Measurements from ENCODE around the gene MFF. TPM values are rescaled to one million over a fixed set of nuclear protein-coding genes. Genes with fewer than 3 reads are reported as not detected.

The MFF gene
- total and polyA plus RNA-seq, 2 of the 8 experiments (the other 6 are each of a cell fraction or from before 2014, with no cell fraction given): 36.2 to 86.8 TPM

DNA sequence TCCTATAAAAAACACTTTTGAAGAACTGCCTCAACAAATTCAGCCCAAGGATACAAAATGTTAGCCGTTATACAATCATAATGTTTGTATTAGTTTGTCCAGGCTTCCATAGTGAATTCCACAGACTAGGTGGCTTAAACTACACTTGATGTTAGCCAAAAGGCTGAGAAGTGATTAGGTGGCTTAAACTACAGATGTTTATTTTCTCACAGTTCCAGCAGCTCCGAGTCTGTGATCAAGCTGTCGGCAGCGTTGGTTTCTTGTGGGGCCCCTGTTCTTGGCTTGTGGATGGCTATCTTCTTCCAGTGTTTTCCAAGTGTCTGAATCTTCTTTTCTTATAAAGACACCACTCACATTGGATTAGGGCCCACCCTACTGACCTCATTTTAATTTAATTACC, 31.5 kb upstream of the MFF start:
- POLR2A ChIA-PET (ENCODE audit: partially characterized antibody): no interaction called here
- Histone ChIP-seq H3K27ac (ENCODE audit: low read depth, low read length) (no peak overlapping the region), H3K9ac (replicated peaks in 1 of 4; ENCODE audit: extremely low read depth in 1 of 4, low read depth in 3 of 4, low read length in 3 of 4) (no peak overlapping the region), H2BK20ac (ENCODE audit: low read length) (no peak overlapping the region), H2BK120ac (replicated peaks; ENCODE audit: low read depth, low read length) (no peak overlapping the region), H3K4me2 (ENCODE audit: insufficient read depth in 1 of 2, low read depth in 2 of 2, low read length in 2 of 2) (no peak overlapping the region), H3K56ac (replicated peaks; ENCODE audit: insufficient read length, low read depth, low read length) (no peak overlapping the region), H4K5ac (ENCODE audit: insufficient read length, low read depth, low read length) (no peak overlapping the region), H4K91ac (replicated peaks; ENCODE audit: insufficient read length, low read length) (no peak overlapping the region), H2AK5ac (ENCODE audit: low read depth, low read length) (no peak overlapping the region), H3K23me2 (ENCODE audit: low read depth, low read length) (no peaks in the 10 kb centered on the region), H3K14ac (ENCODE audit: insufficient read length) (no peak overlapping the region), H3K79me1 (ENCODE audit: low read depth, low read length) (no peaks in the 10 kb centered on the region), H3K79me2 (ENCODE audit: control insufficient read depth in 1 of 2, insufficient read depth in 2 of 2, low read length in 2 of 2) (no peaks in the 10 kb centered on the region), H2BK5ac (ENCODE audit: low read depth, low read length) (no peak overlapping the region), H3K4ac (replicated peaks; ENCODE audit: insufficient read length, low read depth, low read length) (no peak overlapping the region), H4K20me1 (replicated peaks in 1 of 2; ENCODE audit: control insufficient read depth in 1 of 2, insufficient read depth in 2 of 2, low read length in 2 of 2) (no peaks in the 10 kb centered on the region), H2AFZ (ENCODE audit: low read length) (no peak overlapping the region), H3K9me3 (ENCODE audit: insufficient read depth in 2 of 2, low read depth in 1 of 2, low read length in 1 of 2) (no peaks in the 10 kb centered on the region), H3K23ac (ENCODE audit: insufficient read length) (no peak overlapping the region), H3K27me3 (replicated peaks in 1 of 4; ENCODE audit: control insufficient read depth in 3 of 4, extremely low read depth in 1 of 4, insufficient read depth in 3 of 4, low read length in 3 of 4) (peaks cover 0 to 2% (median 0%) of the 10 kb centered on the region in 4 experiments; a peak in 1 of 7 replicates), H2BK15ac (ENCODE audit: low read length) (no peak overlapping the region), H3K18ac (ENCODE audit: extremely low read depth, low read length) (no peak overlapping the region), H2BK12ac (ENCODE audit: low read depth, low read length) (no peak overlapping the region), H4K8ac (ENCODE audit: extremely low read depth, insufficient read depth, low read length) (no peak overlapping the region), H3K4me1 (replicated peaks in 1 of 4; ENCODE audit: control insufficient read depth in 3 of 4, insufficient read depth in 4 of 4, low read length in 3 of 4) (no peaks in the 10 kb centered on the region), H3K36me3 (ENCODE audit: control insufficient read depth in 2 of 4, insufficient read depth in 4 of 4, low read length in 3 of 4) (no peaks in the 10 kb centered on the region), H3K4me3 (ENCODE audit: extremely low read depth in 1 of 4, insufficient read depth in 2 of 4, low read depth in 3 of 4, low read length in 4 of 4) (no peak overlapping the region)
- FAIRE-seq: no peak
- DNase-seq (ENCODE audit: low read depth in 1 of 2, low spot score in 2 of 2): no peak
- CTCF ChIA-PET (ENCODE audit: partially characterized antibody): interaction anchor here (1.3 to 1.4 kb wide), 2 partner anchors 41 to 54 kb away, joined by 3 read pairs; no protein-coding TSS in a partner anchor
- 95% methylated on average over 4 of the region's 4 CpGs; no CpG with 5 or more reads in 1 of the 2 experiments for WGBS, 2 experiments (ENCODE audit: extremely low coverage in 1 of 2, insufficient coverage in 1 of 2, insufficient read length in 1 of 2, insufficient replicate concordance in 2 of 2, low coverage in 1 of 2, low lambda C conversion rate in 2 of 2, missing lambda C conversion rate in 1 of 2)
- TF ChIP-seq TCF12 (IDR thresholded peaks at IDR 0.05; ENCODE audit: low read depth, low read length): no peak
- no peak for TF ChIP-seq CREB1 (IDR thresholded peaks at IDR 0.05)
- no peak for TF ChIP-seq POLR2A (IDR thresholded peaks at IDR 0.05; ENCODE audit: control extremely low read depth in 1 of 2, low read depth in 2 of 2, low read length in 2 of 2)
- no peak for TF ChIP-seq CEBPB (IDR thresholded peaks at IDR 0.05; ENCODE audit: low read depth, low read length)
- no peak for TF ChIP-seq BRCA1 (IDR thresholded peaks at IDR 0.05; ENCODE audit: low read depth, low read length)
- no peak for TF ChIP-seq HDAC2 (IDR thresholded peaks at IDR 0.05; ENCODE audit: borderline replicate concordance in 1 of 2, low read depth in 2 of 2, low read length in 2 of 2)
- TF ChIP-seq GTF2F1 (IDR thresholded peaks at IDR 0.05; ENCODE audit: borderline replicate concordance, low read depth, low read length): no peak
- no peak for TF ChIP-seq KDM1A (IDR thresholded peaks at IDR 0.05; ENCODE audit: borderline replicate concordance, low read length)
- TF ChIP-seq BCL11A (IDR thresholded peaks at IDR 0.05; ENCODE audit: low read depth in 2 of 2, low read length in 2 of 2): no peak
- no peak for TF ChIP-seq CBX8 (IDR thresholded peaks at IDR 0.05; ENCODE audit: borderline replicate concordance, low read depth, low read length)
- TF ChIP-seq PHF8 (conservative IDR thresholded peaks at IDR 0.05; ENCODE audit: low read depth, low read length): no peak
- TF ChIP-seq JUN (IDR thresholded peaks at IDR 0.05; ENCODE audit: low read depth, low read length): no peak
- no peak for TF ChIP-seq CBX5 (IDR thresholded peaks at IDR 0.05; ENCODE audit: low read depth, low read length)
- TF ChIP-seq CHD2 (IDR thresholded peaks at IDR 0.05; ENCODE audit: low read length): no peak
- TF ChIP-seq ZNF274 (IDR thresholded peaks at IDR 0.05; ENCODE audit: borderline replicate concordance, extremely low read depth, low read length): no peak
- TF ChIP-seq SP2 (IDR thresholded peaks at IDR 0.05; ENCODE audit: low read length): no peak

Data from H1 (cell line).